DND-41 (cell line): ENCODE data around the gene DAW1.
A peak's percentile ranks its signal among the peaks of the same experiment; 100 is the strongest.

Experiments used
- ATAC-seq: fragments of 200-7000 bp; cut with Tn5 transposase; 3 replicates; pipeline ENCODE4 v1.9.1; 2021; ENCODE audit warnings: low read depth; ENCODE audit not compliant: insufficient read depth
- DNase-seq: peaks from one replicate; pipeline ENCODE4 v3.0.0-alpha.2; 2020
- H2AFZ ChIP-seq: 2 replicates; pipeline ENCODE4 v1.6.0; 2012; ENCODE audit warnings: low read depth, low read length
- H3K27ac ChIP-seq: 2 replicates; pipeline ENCODE4 v1.5.1; 2012; ENCODE audit warnings: low read length, inconsistent platforms
- H3K27me3 ChIP-seq: fragments of 200-600 bp; sonication (generic); 2 replicates; pipeline ENCODE4 v1.6.0; 2012; ENCODE audit warnings: low read length, mild to moderate bottlenecking, inconsistent platforms; ENCODE audit not compliant: insufficient read depth, poor library complexity
- H3K36me3 ChIP-seq: 2 replicates; pipeline ENCODE4 v1.5.1; 2012; ENCODE audit warnings: low read length, inconsistent platforms; ENCODE audit not compliant: insufficient read depth
- H3K4me1 ChIP-seq: 2 replicates; pipeline ENCODE4 v1.5.1; 2012; ENCODE audit warnings: mild to moderate bottlenecking, low read length; ENCODE audit not compliant: insufficient read depth
- H3K4me2 ChIP-seq: 2 replicates; pipeline ENCODE4 v1.6.0; 2012; ENCODE audit warnings: mild to moderate bottlenecking, moderate library complexity, low read length, inconsistent platforms; ENCODE audit not compliant: insufficient read depth
- H3K4me3 ChIP-seq, 2 experiments: fragments of 200-600 bp in 1 of 2; shearing (Covaris generic) in 1 of 2; 2 replicates each; pipeline ENCODE4 v1.5.1; 2012 to 2016; ENCODE audit warnings: inconsistent platforms in 2 of 2, low read length in 2 of 2, mild to moderate bottlenecking in 2 of 2, low read depth in 1 of 2, moderate library complexity in 1 of 2
- H3K79me2 ChIP-seq: 2 replicates; pipeline ENCODE4 v1.6.0; 2012; ENCODE audit warnings: low read length, inconsistent platforms; ENCODE audit not compliant: insufficient read depth
- H3K9ac ChIP-seq: 2 replicates; pipeline ENCODE4 v1.6.0; 2012; ENCODE audit warnings: low read depth, mild to moderate bottlenecking, inconsistent platforms, low read length, moderate library complexity
- H3K9me3 ChIP-seq: 2 replicates; pipeline ENCODE4 v1.5.1; 2012; ENCODE audit warnings: low read length, moderate library complexity, mild to moderate bottlenecking, inconsistent platforms; ENCODE audit not compliant: insufficient read depth, severe bottlenecking
- H4K20me1 ChIP-seq: 2 replicates; pipeline ENCODE4 v1.6.0; 2012; ENCODE audit warnings: low read length; ENCODE audit not compliant: insufficient read depth
- EZH2 ChIP-seq: IDR thresholded peaks from 3 replicates; pipeline ENCODE4 v1.6.1; 2012; ENCODE audit warnings: borderline replicate concordance, low read depth, mild to moderate bottlenecking, moderate library complexity, low read length, inconsistent platforms; ENCODE audit not compliant: severe bottlenecking
- TF ChIP-seq, protein P1 (sequence below): IDR thresholded peaks from 2 replicates; pipeline ENCODE4 v1.5.1; 2012; ENCODE audit warnings: borderline replicate concordance, low read length, moderate library complexity, mild to moderate bottlenecking; ENCODE audit not compliant: poor library complexity, severe bottlenecking; ENCODE audit errors: extremely low read depth

Gene DAW1

DNA sequence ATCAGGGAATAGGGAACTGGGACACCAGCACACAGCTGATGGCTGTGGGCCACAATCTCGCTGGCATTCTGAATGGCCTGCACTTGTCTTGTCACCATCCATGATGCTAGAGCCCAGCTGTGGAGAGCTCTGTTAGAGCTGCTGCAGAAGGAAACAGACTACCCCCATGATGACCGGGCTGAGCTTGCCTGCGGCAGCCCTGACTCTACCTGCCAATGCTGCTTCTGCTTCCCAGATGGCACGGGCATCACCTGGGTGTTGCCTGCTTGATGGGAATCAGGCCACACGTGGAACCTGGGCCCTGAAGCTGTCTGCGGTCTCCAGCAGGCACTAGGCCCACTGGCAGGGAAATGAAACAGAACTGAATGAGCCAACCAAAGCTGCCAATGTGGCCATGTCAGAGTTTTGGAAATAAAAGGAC lies 11.2 kb upstream of the DAW1 start:
- DNase-seq (no peak), ATAC-seq (no peak)
- Histone ChIP-seq H3K27ac (no peak overlapping the region), H3K4me3 (no peak overlapping the region), H4K20me1 (no peaks in the 10 kb centered on the region), H3K36me3 (no peaks in the 10 kb centered on the region), H3K4me1 (no peaks in the 10 kb centered on the region), H3K79me2 (no peaks in the 10 kb centered on the region), H2AFZ (no peak overlapping the region), H3K27me3 (no peaks in the 10 kb centered on the region), H3K9me3 (no peaks in the 10 kb centered on the region), H3K9ac (no peak overlapping the region), H3K4me2 (no peak overlapping the region)
- TF ChIP-seq EZH2: no peak
- TF ChIP-seq, protein P1, sequence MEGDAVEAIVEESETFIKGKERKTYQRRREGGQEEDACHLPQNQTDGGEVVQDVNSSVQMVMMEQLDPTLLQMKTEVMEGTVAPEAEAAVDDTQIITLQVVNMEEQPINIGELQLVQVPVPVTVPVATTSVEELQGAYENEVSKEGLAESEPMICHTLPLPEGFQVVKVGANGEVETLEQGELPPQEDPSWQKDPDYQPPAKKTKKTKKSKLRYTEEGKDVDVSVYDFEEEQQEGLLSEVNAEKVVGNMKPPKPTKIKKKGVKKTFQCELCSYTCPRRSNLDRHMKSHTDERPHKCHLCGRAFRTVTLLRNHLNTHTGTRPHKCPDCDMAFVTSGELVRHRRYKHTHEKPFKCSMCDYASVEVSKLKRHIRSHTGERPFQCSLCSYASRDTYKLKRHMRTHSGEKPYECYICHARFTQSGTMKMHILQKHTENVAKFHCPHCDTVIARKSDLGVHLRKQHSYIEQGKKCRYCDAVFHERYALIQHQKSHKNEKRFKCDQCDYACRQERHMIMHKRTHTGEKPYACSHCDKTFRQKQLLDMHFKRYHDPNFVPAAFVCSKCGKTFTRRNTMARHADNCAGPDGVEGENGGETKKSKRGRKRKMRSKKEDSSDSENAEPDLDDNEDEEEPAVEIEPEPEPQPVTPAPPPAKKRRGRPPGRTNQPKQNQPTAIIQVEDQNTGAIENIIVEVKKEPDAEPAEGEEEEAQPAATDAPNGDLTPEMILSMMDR: no peak

DNA sequence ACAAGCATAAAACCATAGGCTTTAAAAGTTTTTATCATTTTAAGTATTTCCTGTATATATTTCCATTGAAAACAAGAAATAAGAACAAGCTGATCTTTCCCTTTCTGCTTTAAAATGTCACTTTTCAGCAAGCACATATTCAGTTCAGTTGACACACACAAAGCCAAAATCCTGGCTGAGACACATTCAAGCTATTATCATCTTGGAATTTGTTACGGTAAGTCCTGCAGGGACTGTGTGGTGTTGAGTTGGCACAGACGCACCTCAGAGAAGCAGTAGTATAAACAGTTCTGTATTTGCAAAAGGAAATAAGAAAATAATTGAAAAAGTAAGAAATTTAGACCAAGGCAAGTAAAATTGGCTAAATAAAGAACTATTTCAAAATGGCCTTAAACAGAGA lies 10.4 kb upstream of the DAW1 start:
- H3K9ac ChIP-seq: no peak overlapping the region
- H3K4me2 ChIP-seq: no peak overlapping the region
- no peaks in the 10 kb centered on the region for H3K36me3 ChIP-seq
- TF ChIP-seq, protein P1: no peak
- TF ChIP-seq EZH2: no peak
- H3K4me3 ChIP-seq: no peak overlapping the region
- no peaks in the 10 kb centered on the region for H3K9me3 ChIP-seq
- DNase-seq: no peak
- H4K20me1 ChIP-seq: no peaks in the 10 kb centered on the region
- no peaks in the 10 kb centered on the region for H3K79me2 ChIP-seq
- no peak overlapping the region for H3K27ac ChIP-seq
- H2AFZ ChIP-seq: no peak overlapping the region
- no peaks in the 10 kb centered on the region for H3K27me3 ChIP-seq
- no peaks in the 10 kb centered on the region for H3K4me1 ChIP-seq
- no peak for ATAC-seq

DNA sequence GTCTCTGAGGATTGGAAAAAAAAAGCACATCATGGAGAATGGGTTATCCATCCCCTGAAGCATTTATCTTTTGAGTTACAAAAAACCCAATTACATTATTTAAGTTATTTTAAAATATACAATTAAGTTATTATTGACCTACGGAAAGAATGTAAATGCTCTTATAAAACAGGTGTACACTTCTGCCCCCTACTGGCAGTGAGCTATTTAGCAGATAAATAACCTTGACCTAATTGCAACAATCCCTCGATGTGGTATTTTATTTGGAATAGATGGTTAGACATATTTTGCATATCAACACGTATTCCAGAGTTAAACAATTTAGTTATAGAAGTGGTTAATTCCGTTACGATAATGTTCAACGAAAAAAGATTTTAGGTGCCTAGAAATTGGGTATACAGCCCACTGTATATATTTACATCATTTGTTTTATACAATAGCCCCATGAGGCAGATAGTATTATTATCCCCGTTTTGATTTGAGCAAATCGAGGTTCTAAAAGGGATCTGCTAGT lies 9.1 kb upstream of the DAW1 start:
- Histone ChIP-seq H3K79me2 (no peaks in the 10 kb centered on the region), H4K20me1 (no peaks in the 10 kb centered on the region), H2AFZ (no peak overlapping the region), H3K4me1 (no peaks in the 10 kb centered on the region), H3K9me3 (no peaks in the 10 kb centered on the region), H3K4me2 (no peak overlapping the region), H3K36me3 (no peaks in the 10 kb centered on the region), H3K27ac (no peak overlapping the region), H3K27me3 (no peaks in the 10 kb centered on the region), H3K4me3 (no peak overlapping the region), H3K9ac (no peak overlapping the region)
- TF ChIP-seq, protein P1: peak; percentile 68
- no peak for TF ChIP-seq EZH2
- no peak for ATAC-seq
- DNase-seq: peak; percentile 7
